Measurements from ENCODE around the gene CTNND2.

The CTNND2 gene

DNA sequence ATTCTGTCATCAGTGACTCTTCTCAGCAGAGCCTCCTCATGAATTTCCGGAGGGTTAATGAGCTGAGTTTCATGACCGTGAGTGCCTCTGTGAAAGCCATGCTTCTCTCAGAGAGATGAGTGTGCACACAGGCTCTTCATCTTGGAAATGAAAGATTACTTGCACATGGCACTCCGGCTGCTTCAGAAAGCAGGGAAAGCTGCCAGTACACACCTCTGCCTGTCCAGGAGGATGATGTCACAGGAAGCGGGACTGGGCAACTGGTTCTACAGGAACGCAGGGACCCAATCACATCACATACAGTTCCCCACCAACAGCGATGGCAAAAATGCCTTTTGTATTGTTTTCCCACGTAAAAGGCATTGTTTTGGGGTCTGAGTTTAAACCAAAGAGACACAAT, 857.2 kb downstream of the CTNND2 start:
- DNase-seq (ENCODE audit: low read depth): no peak
- no peak overlapping the region for H3K4me3 ChIP-seq (replicated peaks; ENCODE audit: low read depth, low read length)
- TF ChIP-seq, protein P1, sequence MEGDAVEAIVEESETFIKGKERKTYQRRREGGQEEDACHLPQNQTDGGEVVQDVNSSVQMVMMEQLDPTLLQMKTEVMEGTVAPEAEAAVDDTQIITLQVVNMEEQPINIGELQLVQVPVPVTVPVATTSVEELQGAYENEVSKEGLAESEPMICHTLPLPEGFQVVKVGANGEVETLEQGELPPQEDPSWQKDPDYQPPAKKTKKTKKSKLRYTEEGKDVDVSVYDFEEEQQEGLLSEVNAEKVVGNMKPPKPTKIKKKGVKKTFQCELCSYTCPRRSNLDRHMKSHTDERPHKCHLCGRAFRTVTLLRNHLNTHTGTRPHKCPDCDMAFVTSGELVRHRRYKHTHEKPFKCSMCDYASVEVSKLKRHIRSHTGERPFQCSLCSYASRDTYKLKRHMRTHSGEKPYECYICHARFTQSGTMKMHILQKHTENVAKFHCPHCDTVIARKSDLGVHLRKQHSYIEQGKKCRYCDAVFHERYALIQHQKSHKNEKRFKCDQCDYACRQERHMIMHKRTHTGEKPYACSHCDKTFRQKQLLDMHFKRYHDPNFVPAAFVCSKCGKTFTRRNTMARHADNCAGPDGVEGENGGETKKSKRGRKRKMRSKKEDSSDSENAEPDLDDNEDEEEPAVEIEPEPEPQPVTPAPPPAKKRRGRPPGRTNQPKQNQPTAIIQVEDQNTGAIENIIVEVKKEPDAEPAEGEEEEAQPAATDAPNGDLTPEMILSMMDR (IDR thresholded peaks at IDR 0.05; ENCODE audit: low read length, missing control alignments): no peak

DNA sequence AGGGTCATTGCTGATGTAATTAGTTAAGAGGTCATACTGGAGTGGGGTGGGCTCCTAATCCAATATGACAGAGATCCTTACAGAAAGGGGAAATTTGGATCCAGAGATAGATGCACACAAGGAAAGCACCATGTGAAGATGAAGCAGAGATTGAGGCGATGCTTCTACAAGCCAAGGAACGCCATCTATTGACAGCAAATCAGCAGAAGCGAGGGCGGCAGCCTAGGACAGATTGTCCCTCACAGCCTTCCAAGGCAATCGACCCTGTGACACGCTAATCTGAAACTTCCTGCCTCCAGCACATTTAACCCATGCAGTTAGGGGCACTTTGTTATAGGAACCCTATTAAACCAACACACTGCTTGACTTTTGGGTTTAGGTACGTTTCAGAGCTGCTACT, 858.1 kb downstream of the CTNND2 start:
- no peak overlapping the region for H3K4me3 ChIP-seq (replicated peaks; ENCODE audit: low read depth, low read length)
- no peak for DNase-seq (ENCODE audit: low read depth)
- TF ChIP-seq, protein P1 (IDR thresholded peaks at IDR 0.05; ENCODE audit: low read length, missing control alignments): no peak

DNA sequence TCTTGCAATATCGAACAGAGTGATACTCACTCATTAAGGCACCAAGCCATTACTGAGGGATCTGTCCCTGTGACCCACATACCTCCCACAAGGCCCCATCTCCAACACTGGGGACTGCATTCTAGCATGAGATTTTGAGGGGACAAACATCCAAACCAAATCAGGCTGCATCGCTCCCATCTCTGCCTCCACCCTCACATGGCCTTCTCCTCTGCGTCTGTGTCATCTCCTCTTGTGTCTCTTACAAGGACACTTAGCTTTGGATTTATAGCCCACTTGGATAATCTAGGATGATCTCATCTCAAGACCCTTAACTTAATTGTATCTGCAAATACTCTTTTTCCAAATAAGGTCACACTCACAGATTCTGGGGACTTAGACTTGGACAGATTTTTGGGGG, 858.8 kb downstream of the CTNND2 start:
- TF ChIP-seq, protein P1 (IDR thresholded peaks at IDR 0.05; ENCODE audit: low read length, missing control alignments): no peak
- no peak overlapping the region for H3K4me3 ChIP-seq (replicated peaks; ENCODE audit: low read depth, low read length)
- DNase-seq (ENCODE audit: low read depth): no peak

DNA sequence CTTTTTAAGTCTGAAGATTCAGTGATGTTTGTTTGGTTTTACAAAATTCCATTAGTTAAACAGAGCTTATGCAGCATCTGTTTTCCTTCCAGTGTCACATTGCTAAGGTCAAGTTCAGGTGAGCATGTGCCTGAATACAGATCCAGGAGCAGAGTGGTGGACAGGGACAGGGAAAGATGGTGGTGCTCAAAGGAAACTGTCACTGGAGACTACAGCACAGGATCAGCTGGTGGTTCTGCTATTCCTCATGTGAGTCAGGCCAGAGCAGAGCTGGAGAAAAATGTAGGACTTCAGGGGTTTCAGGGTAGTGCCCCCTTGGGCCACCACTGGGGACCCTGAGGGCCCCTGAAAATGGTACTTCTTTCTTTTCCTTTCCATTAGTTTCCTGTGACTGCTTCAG, 859.7 kb downstream of the CTNND2 start:
- no peak for DNase-seq (ENCODE audit: low read depth)
- H3K4me3 ChIP-seq (replicated peaks; ENCODE audit: low read depth, low read length): no peak overlapping the region
- TF ChIP-seq, protein P1 (IDR thresholded peaks at IDR 0.05; ENCODE audit: low read length, missing control alignments): no peak

DNA sequence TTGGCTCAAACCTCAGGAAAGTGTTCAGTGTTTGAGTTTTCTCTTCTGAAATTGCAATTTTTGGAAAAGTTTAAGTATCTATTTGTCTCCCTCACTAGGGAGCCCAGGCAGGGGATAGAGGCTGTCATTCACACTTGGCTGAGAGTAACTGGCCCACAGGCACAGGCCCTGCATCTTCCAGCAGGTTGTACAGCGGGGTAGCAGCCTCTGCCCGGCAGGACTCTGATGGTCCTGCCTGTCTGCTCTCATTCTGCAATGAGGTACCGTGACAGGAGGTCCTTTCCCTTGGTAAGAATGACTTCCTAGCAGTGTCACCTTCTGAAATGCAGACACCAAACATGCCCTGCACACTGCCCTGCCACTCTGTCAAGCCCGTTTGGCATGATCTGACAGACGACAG, 860.4 kb downstream of the CTNND2 start:
- no peak overlapping the region for H3K4me3 ChIP-seq (replicated peaks; ENCODE audit: low read depth, low read length)
- TF ChIP-seq, protein P1 (IDR thresholded peaks at IDR 0.05; ENCODE audit: low read length, missing control alignments): no peak
- no peak for DNase-seq (ENCODE audit: low read depth)

DNA sequence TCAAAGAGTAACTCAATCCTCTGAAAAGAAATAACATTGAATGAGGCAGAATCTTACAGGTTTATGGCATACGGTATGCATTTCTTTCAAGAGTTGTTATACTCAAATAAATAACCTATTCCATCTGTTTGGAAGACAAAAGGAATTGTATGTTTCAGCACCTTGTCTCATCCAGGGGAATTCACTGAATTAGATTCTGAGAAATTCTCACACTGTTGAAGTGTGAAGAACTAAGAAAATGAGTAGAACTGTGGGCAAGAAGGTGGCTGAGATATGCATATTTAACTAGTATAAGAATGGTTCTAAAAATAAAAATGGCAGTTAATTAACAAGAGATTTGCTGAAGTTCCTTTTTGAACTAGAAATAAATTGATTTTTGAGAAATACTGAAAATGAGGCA, 863.9 kb downstream of the CTNND2 start:
- no peak overlapping the region for H3K4me3 ChIP-seq (replicated peaks; ENCODE audit: low read depth, low read length)
- TF ChIP-seq, protein P1 (IDR thresholded peaks at IDR 0.05; ENCODE audit: low read length, missing control alignments): no peak
- no peak for DNase-seq (ENCODE audit: low read depth)

DNA sequence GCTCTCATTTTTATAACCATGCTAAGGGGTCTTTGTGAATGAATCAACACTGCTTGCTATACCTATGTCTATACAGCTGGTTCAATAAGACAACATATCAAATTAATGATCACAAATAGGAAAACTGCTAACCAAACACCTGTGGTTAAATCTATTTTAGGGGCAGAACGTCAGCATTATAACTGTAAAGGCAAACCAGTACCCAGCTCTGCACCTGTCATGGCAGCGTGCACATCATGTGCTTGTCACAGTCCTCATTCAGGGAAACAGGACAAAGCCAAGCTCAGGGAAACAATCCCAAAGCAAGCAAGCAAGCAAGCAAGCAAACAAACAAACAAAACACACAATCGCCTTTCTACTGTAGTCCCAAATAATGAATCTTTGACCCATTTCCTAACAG, 865.5 kb downstream of the CTNND2 start:
- no peak overlapping the region for H3K4me3 ChIP-seq (replicated peaks; ENCODE audit: low read depth, low read length)
- no peak for DNase-seq (ENCODE audit: low read depth)
- TF ChIP-seq, protein P1 (IDR thresholded peaks at IDR 0.05; ENCODE audit: low read length, missing control alignments): no peak
